ENCODE measurements around the gene S1PR4. TPM values are rescaled to one million over a fixed set of nuclear protein-coding genes. Genes with fewer than 3 reads are reported as not detected.

Gene S1PR4
- total and polyA plus RNA-seq, 2 of the 8 experiments (the other 6 are each of a cell fraction or from before 2014, with no cell fraction given): not detected

DNA sequence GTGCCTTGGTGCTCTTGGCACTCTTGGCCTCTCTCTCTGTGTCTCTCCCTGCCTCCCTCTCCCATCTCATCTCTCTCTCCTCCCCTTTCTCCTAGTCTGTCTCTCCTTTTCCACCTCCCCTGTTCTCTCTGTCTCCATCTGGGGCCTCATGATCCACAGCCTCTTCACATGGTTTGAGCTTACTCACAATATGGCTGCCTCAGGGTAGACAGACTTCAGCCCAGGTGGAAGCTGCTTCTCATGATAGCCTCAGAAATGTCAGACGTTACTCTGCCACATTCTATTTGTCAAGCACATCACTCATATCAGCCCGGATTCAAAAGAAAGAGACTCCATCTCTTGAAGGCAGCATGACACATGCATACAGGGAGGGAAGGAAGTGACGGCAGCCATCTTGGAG lies 18.4 kb upstream of the S1PR4 start (continued):
- no peak for TF ChIP-seq CHD7 (IDR thresholded peaks at IDR 0.05; ENCODE audit: insufficient replicate concordance, low read length)
- no peak for TF ChIP-seq KDM4A (IDR thresholded peaks at IDR 0.05; ENCODE audit: low read depth, low read length, severe bottlenecking)
- no peak for TF ChIP-seq CHD2 (IDR thresholded peaks at IDR 0.05; ENCODE audit: low read length)
